ENCODE results near the gene SEPTIN5.

The SEPTIN5 gene

DNA sequence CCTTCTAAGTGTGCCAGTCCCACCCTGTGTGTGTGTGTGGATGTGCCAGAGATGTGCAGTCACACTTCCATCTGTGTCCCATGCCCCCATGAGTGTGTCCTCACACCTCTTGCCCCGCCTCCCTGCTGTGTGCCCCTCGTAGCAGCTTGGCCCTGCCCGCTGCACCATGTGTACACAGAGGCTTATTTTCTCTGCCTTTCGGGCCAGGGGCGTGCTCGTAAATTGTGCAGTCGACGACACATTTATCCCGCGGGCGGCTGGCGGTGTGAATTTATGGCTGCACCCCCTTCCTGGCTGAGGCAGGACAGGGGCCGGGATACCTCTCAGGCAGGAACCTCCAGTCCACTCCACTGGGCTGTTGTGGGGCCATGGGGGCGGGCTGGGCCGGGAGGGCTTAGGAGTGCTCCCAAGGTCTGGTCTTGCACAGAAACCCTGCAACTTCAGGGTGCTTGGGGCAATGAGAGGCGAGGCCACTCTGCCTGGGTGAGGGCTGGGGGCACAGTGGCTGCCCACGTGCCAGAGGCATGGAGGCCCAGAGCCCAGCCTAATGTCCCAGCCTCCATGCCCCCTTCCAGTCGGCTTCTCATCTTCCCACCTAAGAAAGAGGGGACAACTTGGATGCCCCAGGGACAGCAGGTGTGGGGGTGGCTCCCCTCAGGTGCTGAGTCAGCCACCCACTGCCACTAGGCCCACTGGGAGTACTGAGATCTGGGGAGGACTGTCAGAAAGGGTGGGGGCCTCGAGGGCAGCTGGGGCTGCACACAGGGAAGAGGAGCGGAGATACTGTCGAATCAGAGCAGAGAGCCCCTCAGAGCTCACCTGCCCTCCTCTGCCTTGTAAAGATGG is 21.6 kb downstream of the SEPTIN5 start:
- no peak for DNase-seq

DNA sequence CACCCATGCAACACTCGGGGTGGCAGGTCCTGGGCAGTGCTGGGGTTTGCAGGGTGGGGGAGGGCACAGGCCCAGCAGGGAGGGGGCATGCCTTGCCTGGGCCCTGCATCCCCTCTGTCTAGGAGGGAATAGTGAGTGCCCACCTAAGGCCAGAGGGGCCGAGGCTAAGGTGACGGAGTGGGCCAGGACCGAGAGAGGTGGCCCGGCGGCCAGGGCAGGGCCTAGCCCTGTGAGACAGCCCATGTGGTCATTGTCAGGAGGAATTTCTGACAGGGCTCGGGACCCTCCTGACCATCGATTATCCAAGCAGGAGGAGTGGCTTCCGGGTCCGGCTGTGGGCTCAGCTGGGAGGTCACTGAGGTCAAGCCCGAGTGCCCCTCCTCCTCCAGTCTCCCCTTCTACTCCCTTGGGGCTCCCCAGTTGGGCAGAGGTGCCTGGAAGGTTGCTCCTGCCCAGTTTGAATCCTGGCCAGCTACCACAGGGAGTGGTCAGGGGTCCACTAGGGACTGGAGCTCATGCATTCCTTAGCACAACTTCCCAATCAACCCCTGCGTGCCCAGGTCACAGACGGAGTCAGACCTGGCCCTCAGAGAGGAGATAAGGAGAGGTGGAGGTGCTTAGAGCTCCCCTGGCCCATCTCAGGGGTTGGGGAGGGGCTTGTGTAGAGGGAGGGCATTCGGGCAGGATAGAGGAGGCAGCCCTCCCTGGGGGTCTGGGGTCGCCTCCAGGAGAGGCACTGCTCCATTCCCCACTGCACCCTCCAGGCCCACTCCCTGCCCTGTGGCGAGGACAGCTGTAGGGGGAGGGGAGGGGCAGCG is 23.8 kb downstream of the SEPTIN5 start:
- no peak for DNase-seq

GRCh38 chr22:19738664-19739447 is 24.6 kb downstream of the SEPTIN5 start:
- DNase-seq, result no peak

GRCh38 chr22:19739448-19739895 is 25.2 kb downstream of the SEPTIN5 start:
- no peak for DNase-seq

DNA sequence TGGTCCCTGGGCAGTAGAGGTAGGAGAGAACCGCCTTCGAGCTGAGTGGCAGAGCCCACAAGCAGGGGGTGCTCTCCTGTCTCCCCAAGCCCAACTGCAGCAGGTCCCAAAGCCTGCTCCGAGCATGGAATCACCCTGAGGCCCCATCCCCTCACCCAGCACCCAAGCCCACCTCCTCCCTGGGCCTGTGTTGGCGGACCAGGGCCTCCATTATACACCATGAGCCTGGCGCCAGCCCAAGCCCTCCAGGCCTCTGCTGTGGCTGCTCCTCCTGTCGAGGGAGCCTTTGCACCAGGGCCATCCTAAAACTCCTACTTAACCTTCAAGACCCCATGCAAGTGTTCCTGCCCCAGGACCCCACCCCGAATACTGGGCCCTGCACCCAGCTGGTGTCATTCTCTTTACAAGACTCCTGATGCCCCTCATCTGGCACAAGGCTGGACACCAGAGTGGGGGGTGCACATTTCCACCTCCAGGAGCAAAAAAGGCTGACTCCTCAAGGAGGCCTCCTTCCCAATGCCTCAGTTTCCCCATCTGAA is 25.7 kb downstream of the SEPTIN5 start:
- DNase-seq, result no peak

- no peak for DNase-seq
Measured at GRCh38 chr22:19740586-19740985, 26.3 kb downstream of the SEPTIN5 start.

DNA sequence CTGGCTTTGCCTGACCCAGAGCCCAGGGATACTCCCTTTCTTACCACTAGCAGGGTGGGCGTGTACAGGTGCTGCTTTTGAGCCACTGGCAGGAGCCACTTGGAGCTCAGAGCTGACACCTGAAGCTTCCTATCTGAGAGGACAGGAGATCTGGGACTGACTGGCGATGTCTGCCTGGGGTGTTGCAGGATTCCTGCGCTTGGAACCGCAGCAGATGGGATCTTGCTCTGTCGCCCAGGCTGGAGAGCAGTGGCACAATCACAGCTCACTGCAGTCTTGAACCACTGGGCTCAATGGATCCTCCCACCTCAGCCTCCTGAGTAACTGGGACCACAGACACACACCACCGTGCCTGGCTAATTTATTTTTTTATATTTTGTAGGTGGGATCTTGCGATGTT is 26.8 kb downstream of the SEPTIN5 start:
- no peak for DNase-seq

DNA sequence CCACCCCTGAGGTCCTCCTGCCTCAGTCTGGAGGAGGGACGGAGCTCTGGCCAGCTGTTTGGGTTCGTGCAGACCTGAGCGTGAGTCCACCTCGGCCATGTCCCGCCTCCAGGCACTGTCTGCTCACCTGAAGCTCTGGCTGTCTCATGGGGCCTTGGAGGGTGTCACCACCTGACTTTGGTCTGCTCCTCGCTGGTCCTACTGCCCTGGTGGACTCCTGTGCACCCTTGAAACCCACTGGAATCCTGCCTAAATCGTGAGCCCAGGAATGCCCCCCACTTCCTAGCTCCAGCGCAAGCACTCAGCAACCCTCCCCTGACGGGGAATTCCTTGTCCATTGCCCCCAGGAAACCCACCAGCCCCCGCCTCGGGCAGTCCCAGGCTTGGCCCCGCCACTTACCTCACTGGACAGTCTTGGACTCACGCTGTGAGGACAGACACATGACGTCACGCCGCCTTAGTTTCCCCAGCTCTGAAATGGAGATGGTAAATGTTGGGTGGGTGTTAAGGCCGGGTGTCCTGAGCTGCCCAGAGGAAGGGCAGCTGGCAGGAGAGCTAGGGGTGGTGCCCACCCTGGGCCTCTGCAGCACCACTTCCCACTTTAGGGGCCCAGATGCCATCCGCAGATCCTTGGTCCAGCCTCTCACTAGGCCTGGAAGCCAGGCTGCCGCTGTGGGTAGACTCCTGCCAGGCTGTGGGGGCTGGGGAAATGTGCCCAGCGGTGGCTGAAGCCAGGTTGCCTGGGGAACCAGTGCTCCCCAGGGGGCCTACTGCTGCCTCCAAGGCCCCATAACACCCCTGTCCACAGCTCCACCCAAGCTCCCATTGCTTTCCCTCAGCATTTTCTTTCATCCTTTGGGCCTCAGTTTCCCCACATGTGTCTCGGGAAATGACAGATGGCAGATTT is 28.1 kb downstream of the SEPTIN5 start:
- DNase-seq, result no peak

DNA sequence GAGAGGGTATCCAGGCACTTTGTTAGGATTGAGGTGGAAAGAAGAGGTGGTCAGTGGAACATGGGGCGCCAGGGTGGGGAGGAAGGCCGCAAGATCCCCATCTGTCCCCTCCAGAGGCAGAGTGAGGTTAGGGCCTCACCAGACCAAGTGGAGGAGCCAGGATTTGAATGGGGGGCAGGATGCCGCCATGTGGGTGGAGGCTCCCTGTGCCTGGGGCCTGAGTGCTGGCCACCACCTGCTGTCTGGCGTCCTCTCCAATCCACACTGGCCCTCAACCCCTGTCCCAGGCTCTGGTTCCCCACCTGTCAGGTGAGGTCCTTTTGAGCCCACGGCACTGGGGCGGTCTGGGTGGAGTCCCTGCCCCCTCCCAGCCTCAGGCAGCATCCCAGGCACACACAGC is 28.8 kb downstream of the SEPTIN5 start:
- DNase-seq, result no peak

DNA sequence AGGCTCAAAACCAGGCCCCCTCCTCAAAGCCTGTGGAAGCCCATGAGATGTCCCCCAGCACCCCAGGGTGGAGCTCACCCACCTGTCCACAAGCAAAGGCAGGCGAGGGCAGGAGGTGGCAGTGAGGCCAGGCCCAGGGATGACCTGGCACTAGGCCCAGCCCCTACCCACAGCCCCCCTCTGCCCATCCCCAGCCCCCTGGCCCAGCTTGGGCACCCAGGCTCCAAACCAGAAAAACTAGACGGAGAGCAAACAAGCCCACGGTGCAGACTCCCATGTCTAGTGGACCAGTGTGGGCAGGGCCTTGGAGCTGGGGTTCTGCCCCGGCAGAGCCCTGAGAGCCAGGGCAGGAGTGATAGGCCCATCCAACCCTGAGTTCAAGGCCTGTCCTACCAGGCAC is 29.3 kb downstream of the SEPTIN5 start:
- DNase-seq, result no peak

DNA sequence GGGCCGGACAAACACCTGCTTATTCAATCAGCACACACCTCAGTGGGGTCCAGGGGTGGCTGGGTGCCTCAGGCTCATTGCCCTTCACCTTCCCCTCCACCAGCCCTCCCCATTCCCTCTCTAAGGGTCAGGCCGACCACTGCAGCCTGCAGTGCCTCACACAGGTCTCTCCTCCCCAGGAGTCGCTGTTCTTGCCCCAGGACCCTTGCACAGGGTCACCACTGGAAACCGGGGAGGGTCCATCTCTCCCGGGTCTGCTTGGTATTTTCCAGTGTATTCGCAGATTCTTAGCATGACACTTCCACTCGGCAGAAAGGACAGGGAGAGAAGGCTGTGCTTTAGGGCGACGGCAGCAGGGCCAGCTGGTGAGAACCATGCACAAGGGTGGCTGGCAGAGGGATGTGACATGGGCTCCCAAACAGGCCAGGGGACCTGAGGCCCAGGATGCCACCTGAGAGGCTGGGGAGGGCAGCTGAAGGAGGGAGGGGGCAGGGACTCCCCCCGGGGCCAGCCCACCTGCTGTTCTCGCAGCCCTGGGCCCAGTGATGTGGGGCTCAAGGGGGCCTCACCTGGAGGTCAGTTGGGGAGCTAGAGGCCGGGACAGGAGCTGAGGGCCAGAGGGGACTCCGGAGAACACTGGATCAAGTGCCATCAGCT is 30.2 kb downstream of the SEPTIN5 start:
- no peak for DNase-seq

- no peak for DNase-seq
Measured at GRCh38 chr22:19745155-19746101, 31.1 kb downstream of the SEPTIN5 start.

DNA sequence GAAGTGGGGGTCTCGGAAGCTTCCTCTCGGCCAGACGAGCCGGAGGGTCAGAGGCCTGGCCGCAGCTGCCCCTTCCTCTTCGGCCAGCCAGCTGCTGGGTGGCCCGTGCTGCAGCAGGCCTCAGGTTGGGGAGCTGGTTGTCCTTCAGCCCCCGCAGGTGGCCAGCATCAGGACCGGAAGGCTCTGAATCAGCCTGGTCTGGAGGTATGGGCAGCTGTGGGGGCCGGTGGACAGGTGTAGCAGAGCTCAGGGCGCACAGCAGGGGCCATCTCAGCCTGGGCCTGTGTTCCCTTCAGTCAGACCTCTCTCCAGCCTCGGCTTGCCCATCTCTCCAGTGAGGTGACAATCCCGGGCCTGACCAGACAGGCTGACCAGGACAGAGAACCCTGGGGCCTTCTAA is 32.4 kb downstream of the SEPTIN5 start:
- no peak for DNase-seq

- DNase-seq, result no peak
Measured at GRCh38 chr22:19747551-19747950, 33.2 kb downstream of the SEPTIN5 start.

DNA sequence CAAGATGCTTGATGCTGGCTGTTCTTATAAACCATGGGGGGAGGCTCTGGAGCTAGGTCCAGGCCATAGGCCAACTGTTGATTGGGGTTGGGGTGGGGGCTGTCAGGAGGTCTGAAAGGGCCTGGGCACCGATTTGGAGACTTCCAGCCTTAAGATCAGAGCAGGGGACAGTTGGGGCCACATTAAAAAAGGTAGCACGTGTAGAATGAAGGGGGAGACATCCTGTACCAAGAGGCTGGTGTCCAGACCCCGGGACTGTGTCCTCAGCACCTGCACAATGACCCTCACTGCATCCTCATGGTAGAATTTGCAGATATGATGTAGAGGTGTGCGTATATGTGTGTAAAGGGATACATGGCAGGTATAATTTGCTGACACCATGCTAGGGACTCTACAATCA is 33.8 kb downstream of the SEPTIN5 start:
- DNase-seq, result no peak

DNA sequence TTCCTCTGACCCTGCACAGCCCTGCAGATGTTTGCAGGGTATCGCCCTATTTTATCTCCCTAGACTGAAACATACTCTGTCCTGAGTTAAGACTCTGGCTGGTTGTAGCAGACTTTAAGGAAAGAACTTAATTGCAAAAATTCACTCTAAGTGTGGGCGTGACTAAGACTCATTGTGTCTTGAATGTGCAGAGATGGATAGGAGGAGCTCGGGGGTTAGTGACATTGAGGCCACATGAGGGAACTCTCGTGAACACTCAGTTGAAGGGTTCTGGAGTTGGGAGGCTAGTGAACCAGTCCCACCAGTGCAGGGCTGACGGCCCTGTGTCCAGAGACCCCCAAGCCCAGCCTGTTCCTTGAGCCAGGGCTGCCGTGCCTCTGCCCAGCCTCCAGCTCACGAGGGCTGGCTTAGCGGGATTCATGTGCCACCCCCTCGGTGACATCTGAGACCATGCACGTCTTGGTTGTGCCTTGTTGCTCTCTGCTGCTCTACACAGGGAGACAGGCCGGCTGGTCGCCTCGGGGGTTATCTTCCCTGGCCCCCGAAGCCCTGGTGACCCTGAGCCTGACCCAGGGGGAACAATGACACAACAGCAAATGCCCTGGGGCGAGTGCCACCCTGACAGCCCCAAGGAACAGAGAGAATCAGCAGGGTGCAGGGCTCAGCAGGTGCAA is 34.8 kb downstream of the SEPTIN5 start:
- no peak for DNase-seq

DNA sequence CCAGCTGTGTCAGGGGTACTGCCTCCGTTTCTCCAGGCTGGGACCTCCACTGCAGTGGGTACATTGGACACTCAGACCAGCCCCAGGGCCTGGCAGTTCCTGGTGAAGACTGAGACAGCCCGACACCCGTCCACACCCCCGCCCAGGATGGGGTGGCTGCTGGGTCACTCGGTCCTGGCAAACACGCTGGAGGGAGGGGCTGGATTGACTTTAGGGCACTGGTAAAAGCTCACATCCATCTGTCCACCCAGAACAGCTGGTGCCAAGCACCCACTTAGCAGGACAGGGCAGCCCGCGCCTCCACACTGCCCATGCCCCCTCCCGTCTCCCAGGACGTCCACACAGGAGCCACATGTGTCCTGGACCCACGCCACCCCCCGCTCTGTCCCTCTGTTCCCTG is 35.6 kb downstream of the SEPTIN5 start:
- DNase-seq, result no peak

- DNase-seq, result no peak
Measured at GRCh38 chr22:19750507-19751490, 36.5 kb downstream of the SEPTIN5 start.

All from CD4-positive, alpha-beta T cell treated with Interleukin-15 for 1 hour (primary cell).